Activated CD4-positive, CD25-positive, alpha-beta regulatory T cell treated with anti-CD3 and anti-CD28 coated beads, Interleukin-2, amount 50 U/mL, for 16 hours (primary cell): ENCODE measurements around the gene HOXC12.

Source experiments
- DNase-seq: peaks from one replicate; pipeline ENCODE4 v3.0.0-alpha.2; 2020; ENCODE audit warnings: low read depth, low spot score

The HOXC12 gene

GRCh38 chr12:53954694-53955035 is at the start of gene HOXC12:
TSS of gene HOXC12 (plus strand) at chr12:53954903. CDS start at chr12:53954930, 27 bp downstream.
- DNase-seq = no peak

DNA sequence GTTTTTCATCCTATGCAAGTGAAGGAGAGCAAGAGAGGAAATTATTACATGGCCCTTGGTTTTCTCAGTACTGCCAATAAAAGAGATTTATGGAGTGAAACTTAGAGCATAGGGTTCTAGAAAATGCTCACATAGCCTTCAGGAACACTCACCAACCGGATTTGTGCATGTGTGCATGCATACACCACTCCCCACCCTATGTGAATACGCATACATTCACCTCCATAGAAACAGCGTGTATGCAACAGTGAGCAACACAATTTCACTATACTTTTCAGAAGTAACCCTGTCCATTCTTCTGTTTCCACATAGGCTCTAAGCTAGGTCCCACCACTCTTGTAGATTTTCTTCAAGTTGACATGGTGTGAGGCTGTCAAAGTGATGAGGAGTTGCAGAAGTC is 47.6 kb upstream of the HOXC12 start:
- DNase-seq = no peak

DNA sequence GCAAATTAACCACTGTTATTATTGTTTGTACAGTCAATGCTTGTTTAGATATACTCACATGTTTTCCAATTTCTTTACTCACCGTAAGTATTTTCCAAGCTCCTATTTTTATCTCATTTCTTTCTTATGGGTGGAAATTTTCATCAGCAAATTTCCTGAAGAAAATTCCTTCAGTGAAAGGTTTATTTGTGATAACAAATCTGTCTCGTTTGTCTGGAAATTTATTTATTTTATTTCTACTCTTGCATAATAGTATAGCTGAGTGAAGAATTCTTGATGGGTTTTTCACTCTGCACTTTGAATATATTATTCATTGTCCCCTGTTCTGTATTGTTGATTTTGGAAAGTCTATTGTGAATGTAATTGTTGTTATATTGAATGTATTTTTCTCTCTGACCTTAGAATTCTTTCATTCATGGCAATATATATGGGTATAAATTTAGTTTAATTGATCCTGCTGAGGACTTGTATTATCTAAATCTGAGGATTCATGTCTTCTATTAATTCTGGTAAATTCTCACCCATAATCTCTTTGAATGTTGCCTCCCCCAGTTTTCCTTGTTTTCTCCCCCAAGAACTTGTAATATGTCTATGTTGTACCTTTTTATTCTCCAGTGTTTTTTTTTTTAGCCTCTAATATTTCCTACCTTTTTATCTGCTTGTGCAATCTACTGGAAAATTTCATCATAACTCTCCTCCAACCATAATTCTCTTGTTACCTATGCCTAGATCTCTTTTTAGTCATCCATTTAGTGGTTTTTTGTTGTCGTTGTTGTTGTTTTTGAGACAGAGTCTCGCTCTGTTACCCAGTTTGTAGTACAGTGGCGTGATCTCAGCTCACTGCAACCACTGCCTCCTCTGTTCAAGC is 37.7 kb upstream of the HOXC12 start:
- no peak for DNase-seq

- DNase-seq = no peak
These were observed 29.9 kb upstream of the HOXC12 start for GRCh38 chr12:53924521-53925405.

DNA sequence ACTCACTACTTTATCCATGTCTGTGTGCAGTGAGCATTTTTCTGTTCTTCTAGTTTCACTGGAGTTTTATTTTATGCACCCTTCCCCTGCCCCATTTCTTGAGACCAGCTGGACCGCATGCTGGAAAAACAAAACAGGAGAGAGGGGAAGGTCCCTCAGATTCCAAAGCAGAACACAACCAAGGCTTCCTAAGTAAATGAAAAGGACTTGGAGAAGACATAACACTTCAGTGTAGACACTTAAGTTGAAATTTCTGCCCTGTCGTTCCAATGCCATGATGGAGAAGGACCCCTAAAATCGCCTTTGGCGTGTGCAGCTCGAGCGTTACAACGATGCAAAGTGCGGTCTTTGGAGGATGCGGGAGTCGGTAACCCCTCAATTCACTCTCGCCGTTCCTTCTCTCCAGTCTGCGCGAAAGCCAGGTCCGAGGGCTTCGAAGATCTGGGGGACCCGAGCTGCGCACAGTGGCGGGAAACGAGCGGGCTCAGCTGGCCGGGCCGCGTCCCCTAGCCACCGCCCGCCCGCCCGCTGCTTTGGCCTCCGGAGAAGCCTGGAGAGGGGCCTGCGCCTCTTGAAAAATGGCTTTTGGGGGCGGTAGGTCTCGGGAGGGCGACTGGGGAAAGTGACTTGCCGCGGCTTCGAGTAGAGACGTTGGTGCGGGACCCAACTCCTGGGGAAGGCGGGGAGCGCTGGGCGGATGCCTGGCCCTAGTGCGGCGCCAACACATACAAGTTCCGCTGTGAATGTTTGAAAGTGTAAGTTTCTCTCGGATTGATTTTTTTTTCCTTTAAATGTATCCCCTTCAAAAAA is 27.3 kb upstream of the HOXC12 start:
- no peak for DNase-seq

- DNase-seq = no peak
These were observed 26.5 kb upstream of the HOXC12 start for GRCh38 chr12:53928054-53928835.

DNA sequence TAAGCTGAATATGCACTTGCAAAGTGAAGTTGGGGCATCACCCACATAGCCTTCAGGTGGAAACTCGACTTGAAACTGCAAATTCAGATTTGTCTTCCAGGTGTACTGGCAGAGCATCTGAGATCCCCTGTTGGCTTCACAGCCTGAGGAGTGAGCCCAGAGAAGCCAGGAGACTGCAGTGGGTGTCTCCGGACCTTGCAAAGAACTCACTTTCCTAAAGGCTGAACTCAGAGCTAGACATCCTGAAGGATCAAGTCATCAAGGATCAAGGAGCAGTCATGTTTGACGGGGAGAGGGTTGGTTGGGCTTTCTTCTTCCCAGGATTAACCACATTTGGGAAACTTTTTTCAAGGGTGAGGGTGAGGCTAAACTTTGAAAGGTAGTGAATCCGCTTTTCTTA is 25.2 kb upstream of the HOXC12 start:
- no peak for DNase-seq

GRCh38 chr12:53930591-53931255 is 24.0 kb upstream of the HOXC12 start:
- no peak for DNase-seq

GRCh38 chr12:53931844-53932581 is 22.7 kb upstream of the HOXC12 start:
- no peak for DNase-seq

GRCh38 chr12:53932915-53933314 is 21.8 kb upstream of the HOXC12 start:
- DNase-seq = no peak

- no peak for DNase-seq
These were observed 19.0 kb upstream of the HOXC12 start for GRCh38 chr12:53935383-53936341.

GRCh38 chr12:53937099-53937498 is 17.6 kb upstream of the HOXC12 start:
- DNase-seq = no peak

- no peak for DNase-seq
These were observed 16.9 kb upstream of the HOXC12 start for GRCh38 chr12:53937596-53938325.

GRCh38 chr12:53938326-53939140 is 16.2 kb upstream of the HOXC12 start, which contains the start of gene HOXC13:
TSS of gene HOXC13 (plus strand) at chr12:53938831. CDS start at chr12:53938907, 76 bp downstream.
- DNase-seq = no peak

GRCh38 chr12:53939141-53940108 is 15.3 kb upstream of the HOXC12 start:
- no peak for DNase-seq
